C4-2B (cell line): ENCODE data around the gene PIBF1.

ENCODE experiments used
- CTCF ChIP-seq: fragments of 450-650 bp; conservative IDR thresholded peaks from 2 replicates; pipeline ENCODE4 v1.5.1; 2017; ENCODE audit warnings: mild to moderate bottlenecking
- ZFX ChIP-seq: fragments of 450-650 bp; IDR thresholded peaks from 2 replicates; pipeline ENCODE4 v1.6.1; 2017

DNA sequence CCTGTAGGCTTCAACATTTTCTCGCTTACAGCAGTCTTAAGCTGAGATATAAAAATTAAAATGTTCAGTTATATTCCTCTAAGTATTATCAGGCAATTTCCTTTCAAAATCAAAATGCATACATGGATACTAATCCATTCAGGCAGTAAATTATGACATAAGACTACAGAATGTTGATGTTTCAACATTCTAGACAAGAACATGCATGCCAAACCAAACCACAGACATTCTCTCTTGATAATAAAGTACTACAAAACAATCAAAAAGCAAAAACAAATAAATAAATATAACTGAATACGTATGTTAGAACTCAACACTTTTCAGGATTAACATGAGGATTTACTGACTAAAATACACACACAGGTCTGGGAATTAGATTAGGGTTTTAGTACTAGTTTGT is 7.9 kb upstream of the PIBF1 start:
- TF ChIP-seq CTCF: no peak
- TF ChIP-seq ZFX: no peak
